HG02938 (cell line): ENCODE results near the gene ABCA2.

ENCODE experiments used
- ATAC-seq: cut with Tn5 transposase; IDR thresholded peaks from one replicate; pipeline ENCODE4 v1.9.1; 2021; ENCODE audit warnings: mild to moderate bottlenecking, moderate library complexity; ENCODE audit not compliant: unreplicated experiment

ABCA2 gene

DNA sequence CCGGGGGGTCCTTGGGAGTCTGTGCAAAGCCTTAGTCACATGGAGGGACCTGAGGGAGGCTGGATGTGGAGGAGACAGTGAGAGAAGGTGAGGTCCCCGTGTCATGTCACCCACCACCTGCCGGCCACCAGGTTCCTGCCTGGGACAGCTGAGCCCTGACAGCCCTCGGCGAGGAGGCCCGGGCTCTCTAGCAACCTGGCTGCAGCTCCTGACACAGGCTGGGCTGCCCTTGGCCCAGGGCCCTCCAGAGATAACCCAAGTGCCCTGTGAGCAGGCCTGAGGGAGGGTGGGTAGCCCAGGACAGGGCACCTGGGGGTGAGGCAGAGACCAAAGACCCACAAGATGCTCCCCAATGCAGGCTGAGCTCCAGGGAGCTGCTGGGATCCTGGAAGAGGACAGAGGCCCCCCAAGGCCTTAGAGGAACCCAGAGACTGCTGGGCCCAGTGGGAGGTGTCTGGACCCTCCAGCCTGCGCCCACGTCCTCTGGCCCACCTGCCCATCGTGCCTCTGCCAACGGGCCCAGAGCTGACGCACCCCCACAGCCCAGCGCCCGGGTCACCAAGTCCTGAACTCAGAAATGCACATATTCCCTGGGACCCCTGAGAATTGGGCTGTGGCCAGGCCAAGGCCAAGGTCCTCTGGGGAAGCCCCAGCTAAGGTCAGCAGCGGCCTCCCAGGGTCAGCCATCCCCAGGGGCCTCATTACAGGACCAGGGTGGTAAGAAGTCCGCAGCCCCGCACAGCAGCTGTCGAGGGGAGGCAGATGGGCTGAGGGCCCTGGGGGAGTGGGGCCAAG lies 59.5 kb downstream of the ABCA2 start:
- no peak for ATAC-seq

DNA sequence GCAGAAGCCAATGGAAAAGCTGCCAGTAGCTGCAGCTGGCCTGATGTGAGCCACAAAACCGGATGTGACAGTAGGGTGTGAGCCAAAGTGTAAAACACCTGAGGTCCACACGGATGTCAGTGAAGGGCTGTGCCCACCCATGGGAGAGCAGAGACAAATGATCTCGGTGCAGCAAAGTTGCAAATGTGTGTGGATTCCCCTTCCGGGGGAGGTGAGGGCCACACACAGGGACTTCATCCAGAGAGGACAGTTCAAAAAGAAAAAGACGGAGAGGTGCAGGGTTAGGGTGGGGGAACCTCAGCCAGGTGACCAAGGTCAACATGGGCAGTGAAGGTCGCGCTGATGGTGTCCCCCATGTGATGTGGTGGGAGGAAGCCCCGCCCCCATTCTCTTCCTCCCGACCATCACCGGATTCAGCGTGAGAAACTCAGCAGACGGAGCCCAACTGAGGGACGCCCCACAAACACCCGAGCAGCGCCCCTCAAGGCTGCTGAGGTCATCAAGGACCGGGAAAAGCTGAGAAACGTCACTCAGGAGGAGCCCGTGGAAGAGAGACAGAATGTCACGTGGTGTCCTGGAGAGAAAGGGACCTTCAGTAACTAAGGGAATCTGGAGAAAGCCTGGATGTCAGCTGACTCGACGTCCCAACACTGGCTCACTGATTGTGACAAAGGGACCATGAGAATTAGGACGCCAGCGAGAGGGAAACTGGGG lies 62.1 kb downstream of the ABCA2 start:
- ATAC-seq, result no peak

- ATAC-seq, result no peak
Observed at GRCh38 chr9:136964833-136965422, 63.1 kb downstream of the ABCA2 start.

DNA sequence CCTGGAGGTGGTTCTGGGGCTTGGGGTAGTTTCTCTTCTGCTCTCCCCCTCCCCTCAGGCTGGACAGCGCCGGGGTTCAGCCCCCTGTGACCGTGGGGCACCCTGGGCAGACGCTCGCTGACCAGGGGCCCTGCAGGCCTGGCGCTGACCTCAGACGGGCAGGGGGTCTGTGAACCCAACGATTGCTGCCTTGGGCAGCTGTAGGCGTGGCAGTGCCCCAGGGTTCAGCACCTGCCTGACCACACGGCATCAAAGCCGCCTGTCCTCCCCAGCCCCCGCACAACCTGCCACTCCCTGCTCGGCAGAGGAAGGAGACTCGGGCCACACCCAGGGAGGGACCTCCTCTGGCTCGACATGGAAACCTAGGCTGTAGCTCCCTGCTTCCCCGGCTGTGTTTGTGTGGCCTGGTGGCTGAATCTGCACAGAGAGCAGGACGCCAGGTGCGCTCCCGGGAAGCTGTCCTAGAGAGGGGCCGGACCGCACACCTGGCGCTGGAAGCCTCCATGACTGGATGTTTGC lies 63.8 kb downstream of the ABCA2 start:
- no peak for ATAC-seq

DNA sequence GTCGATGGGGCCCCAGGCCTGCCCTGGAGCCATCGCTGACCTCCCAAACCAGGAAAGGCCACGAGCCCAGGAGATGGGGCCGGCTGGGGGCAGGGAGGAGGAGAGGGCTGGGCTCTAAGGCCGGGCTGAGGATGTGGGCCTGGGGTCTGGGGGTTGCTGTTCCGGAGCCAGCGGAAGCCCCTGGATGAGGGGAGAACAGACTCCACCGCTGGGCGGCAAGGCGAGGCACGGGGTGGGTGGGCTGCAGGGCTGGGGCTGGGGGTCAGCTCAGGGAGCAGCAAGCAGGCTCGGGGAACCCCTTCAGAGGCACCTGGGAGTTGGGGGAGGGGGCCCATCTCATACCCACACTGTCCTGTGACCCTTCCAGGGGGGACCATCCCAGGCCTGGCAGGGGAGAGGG lies 64.3 kb downstream of the ABCA2 start:
- no peak for ATAC-seq

- no peak for ATAC-seq
Observed at GRCh38 chr9:136963341-136963740, 64.7 kb downstream of the ABCA2 start.

DNA sequence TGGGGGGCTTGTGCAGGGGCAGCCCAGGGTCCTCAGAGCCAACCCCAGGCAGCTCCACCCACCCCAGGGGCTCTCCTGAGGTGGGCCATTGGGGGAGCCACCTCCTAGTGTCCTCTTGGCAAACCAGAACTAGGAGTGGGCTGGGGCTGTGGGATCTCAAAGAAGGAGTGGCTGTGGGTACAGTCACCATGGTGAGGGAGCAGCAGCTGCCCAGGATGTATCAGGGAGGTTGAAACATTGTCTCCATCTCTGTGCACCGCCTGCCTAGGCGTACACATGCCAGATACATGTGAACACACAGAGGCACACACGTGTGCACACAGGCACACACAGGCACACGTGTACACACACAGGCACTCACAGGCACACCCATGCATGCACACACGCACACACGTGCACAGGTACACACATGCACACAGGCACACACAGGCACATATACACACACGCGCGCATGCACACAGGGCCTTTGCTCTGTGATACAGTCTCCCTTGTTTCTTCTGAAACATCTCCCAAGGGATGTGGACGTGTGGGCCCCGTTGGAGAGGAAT lies 65.3 kb downstream of the ABCA2 start:
- no peak for ATAC-seq

DNA sequence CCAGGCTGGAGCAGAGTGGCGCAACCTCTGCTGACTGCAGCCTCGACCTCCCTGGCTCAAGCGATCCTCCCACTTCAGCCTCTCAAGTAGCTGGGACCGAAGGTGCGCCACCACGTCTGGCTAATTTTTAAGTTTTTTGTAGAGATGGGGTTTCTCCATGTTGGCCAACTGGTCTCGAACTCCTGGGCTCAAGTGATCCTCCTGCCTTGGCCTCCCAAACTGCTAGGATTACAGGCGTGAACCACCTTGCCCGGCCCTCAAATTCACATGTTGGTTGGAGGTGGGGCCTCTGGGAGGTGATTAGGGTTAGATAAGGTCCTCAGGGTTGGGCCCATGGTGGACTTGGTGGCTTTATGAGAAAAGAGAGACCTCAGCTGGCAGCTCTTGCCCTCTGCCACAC lies 65.9 kb downstream of the ABCA2 start:
- ATAC-seq, result no peak

DNA sequence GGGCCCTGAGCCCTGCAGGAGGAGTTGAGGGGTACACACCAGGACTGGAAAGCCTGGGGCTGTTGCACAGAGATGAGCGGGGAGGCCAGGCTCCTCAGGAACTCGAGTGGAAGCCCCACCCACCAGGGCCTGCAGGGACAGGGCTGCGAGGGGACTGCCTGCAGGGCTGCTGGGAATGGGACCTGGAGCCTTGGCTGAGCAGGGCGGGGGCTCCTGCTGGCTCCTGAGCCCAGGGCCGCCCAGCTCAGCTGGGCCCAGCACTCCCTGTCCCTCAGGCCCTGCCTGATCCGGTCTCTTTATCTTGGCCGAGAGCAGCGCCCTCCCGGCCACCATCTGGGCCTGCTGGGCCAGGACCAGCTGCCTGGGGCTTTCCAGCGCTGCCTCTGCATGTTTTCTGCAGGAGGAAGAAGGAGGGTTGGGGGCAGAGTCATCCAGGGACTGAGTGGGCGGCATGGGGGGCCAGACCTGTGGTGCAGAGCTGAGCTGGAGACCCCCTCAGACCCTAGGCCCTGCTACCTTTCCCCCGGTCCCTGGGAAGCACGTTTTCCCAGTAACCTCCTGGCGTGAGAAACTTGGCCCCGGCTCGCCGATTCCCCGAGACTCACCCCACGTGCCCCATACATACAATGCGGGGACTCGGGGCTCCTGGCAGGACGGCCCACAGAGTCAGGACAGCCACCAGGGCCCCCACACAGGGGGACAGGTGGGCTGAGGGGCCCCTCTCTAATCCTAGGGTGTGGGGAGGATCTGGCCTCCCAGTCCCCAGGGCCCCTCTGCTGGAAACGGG lies 66.6 kb downstream of the ABCA2 start:
- no peak for ATAC-seq

DNA sequence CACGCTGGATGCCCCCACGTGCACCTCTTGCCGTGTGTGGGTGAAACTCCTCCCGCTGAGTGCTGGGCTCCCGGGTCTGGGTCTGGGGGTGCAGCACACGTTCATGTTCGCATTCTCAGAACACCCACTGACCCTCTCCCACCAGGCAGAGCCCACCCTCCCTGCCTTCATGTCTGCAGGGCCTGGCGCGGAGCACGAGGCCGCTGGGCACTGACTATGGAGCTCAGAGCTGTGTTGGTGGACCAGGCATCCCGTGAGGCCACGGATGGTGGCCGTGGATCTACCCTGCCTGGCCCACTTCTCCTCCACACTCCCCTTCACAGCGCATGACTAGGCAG lies 67.1 kb downstream of the ABCA2 start:
- no peak for ATAC-seq

- no peak for ATAC-seq
Observed at GRCh38 chr9:136960212-136960937, 67.7 kb downstream of the ABCA2 start.

- no peak for ATAC-seq
Observed at GRCh38 chr9:136958898-136959850, 68.9 kb downstream of the ABCA2 start.

GRCh38 chr9:136958473-136958872 lies 69.6 kb downstream of the ABCA2 start:
- ATAC-seq, result no peak

DNA sequence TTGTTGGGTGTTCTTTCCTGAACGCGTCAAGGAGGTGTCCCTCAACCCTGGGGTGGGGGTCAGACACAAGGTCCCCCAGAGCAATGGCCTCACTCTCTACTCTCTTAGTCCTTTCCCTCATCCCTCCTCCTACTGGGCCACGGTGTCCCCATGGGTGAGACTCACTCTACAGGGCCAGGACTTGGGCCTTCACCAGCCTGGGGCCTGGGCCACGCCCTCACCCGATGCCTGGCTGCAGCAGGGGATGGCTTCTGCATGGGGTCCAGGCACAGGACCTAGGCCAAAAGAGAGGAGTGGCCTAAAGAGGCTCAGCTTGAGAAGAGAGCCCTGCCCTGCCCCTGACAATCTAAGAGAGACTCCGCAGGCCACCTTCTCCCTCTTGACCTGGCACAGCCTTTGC lies 70.1 kb downstream of the ABCA2 start:
- ATAC-seq, result no peak

GRCh38 chr9:136957461-136957860 lies 70.6 kb downstream of the ABCA2 start:
- ATAC-seq, result no peak
